Measurements from ENCODE around the gene RPL7L1.
A peak's percentile ranks its signal among the peaks of the same experiment; 100 is the strongest.
"Not testable (repeated sequence)": the region's sequence is repeated elsewhere in the genome, so short reads cannot be mapped to it uniquely, and the experiment has no call there.

The RPL7L1 gene

GRCh38 chr6:42877695-42878094, 1.7 kb upstream of the RPL7L1 start:
- FAIRE-seq (no peak), DNase-seq (ENCODE audit: insufficient read length, low spot score) (no peak)
- TF ChIP-seq POLR2A (IDR thresholded peaks at IDR 0.05; ENCODE audit: low read depth, low read length): no peak

GRCh38 chr6:42880240-42880817, 913 bp downstream of the RPL7L1 start:
- FAIRE-seq; DNase-seq (ENCODE audit: insufficient read length, low spot score): not testable (repeated sequence)

GRCh38 chr6:42880871-42881270, 1.5 kb downstream of the RPL7L1 start:
- not testable (repeated sequence) for FAIRE-seq; DNase-seq (ENCODE audit: insufficient read length, low spot score)

GRCh38 chr6:42885702-42886101, 6.3 kb downstream of the RPL7L1 start:
- no peak for TF ChIP-seq POLR2A (IDR thresholded peaks at IDR 0.05; ENCODE audit: low read depth, low read length)
- FAIRE-seq: no peak
- DNase-seq (ENCODE audit: insufficient read length, low spot score): no peak

- FAIRE-seq; DNase-seq (ENCODE audit: insufficient read length, low spot score): not testable (repeated sequence)
Observed at GRCh38 chr6:42888201-42888600, 8.8 kb downstream of the RPL7L1 start.

- FAIRE-seq (no peak), DNase-seq (ENCODE audit: insufficient read length, low spot score) (no peak)
- no peak for TF ChIP-seq POLR2A (IDR thresholded peaks at IDR 0.05; ENCODE audit: low read depth, low read length)
Observed at GRCh38 chr6:42889815-42890214, 10.4 kb downstream of the RPL7L1 start.

GRCh38 chr6:42890311-42891198, 11.1 kb downstream of the RPL7L1 start:
- peak; percentile 68 for TF ChIP-seq POLR2A (IDR thresholded peaks at IDR 0.05; ENCODE audit: low read depth, low read length)
- FAIRE-seq (no peak), DNase-seq (ENCODE audit: insufficient read length, low spot score) (peak; percentile 77)

- FAIRE-seq (no peak), DNase-seq (ENCODE audit: insufficient read length, low spot score) (no peak)
- TF ChIP-seq POLR2A (IDR thresholded peaks at IDR 0.05; ENCODE audit: low read depth, low read length): no peak
Observed at GRCh38 chr6:42891199-42891722, 11.8 kb downstream of the RPL7L1 start.

GRCh38 chr6:42894041-42894828, 14.8 kb downstream of the RPL7L1 start:
- FAIRE-seq: not testable (repeated sequence)

GRCh38 chr6:42896178-42896719, 16.8 kb downstream of the RPL7L1 start:
- no peak for FAIRE-seq
- TF ChIP-seq POLR2A (IDR thresholded peaks at IDR 0.05; ENCODE audit: low read depth, low read length): no peak
- no peak for DNase-seq (ENCODE audit: insufficient read length, low spot score)

More at GRCh38 chr6:42894041-42894828, 14.8 kb downstream of the RPL7L1 start:
- not testable (repeated sequence) for DNase-seq (ENCODE audit: insufficient read length, low spot score)

- DNase-seq (ENCODE audit: insufficient read length, low spot score) (no peak), FAIRE-seq (no peak)
- no peak for TF ChIP-seq POLR2A (IDR thresholded peaks at IDR 0.05; ENCODE audit: low read depth, low read length)
Observed at GRCh38 chr6:42898891-42899361, 19.5 kb downstream of the RPL7L1 start.

- FAIRE-seq (no peak), DNase-seq (ENCODE audit: insufficient read length, low spot score) (no peak)
- TF ChIP-seq POLR2A (IDR thresholded peaks at IDR 0.05; ENCODE audit: low read depth, low read length): no peak
Observed at GRCh38 chr6:42899871-42900270, 20.5 kb downstream of the RPL7L1 start.

GRCh38 chr6:42901538-42901957, 22.1 kb downstream of the RPL7L1 start:
- TF ChIP-seq POLR2A (IDR thresholded peaks at IDR 0.05; ENCODE audit: low read depth, low read length): no peak
- FAIRE-seq (peak; percentile 60), DNase-seq (ENCODE audit: insufficient read length, low spot score) (peak; percentile 49)

GRCh38 chr6:42902429-42903263, 23.2 kb downstream of the RPL7L1 start:
- not testable (repeated sequence) for DNase-seq (ENCODE audit: insufficient read length, low spot score); FAIRE-seq

Measured in H54 (cell line).